AML-193 (cell line): Measurements from ENCODE around the gene INPP5D.
"Not testable (repeated sequence)": the region's sequence is repeated elsewhere in the genome, so short reads cannot be mapped to it uniquely, and the experiment has no call there.

Experiments
- DNase-seq, 2 experiments: peaks; one replicate each; lab custom pipeline; 2025; lab: John Stamatoyannopoulos, UW

INPP5D gene

GRCh38 chr2:233117811-233118647 is 57.9 kb downstream of the INPP5D start:
- no peak for DNase-seq

- no peak for DNase-seq
These were observed 58.5 kb downstream of the INPP5D start for GRCh38 chr2:233118648-233119000.

GRCh38 chr2:233119123-233119522 is 59.0 kb downstream of the INPP5D start:
- no peak for DNase-seq

GRCh38 chr2:233119806-233120205 is 59.7 kb downstream of the INPP5D start:
- DNase-seq: no peak

GRCh38 chr2:233120459-233120858 is 60.3 kb downstream of the INPP5D start:
- no peak for DNase-seq

GRCh38 chr2:233121856-233122255 is 61.7 kb downstream of the INPP5D start:
- DNase-seq: no peak

GRCh38 chr2:233122541-233122940 is 62.4 kb downstream of the INPP5D start:
- DNase-seq: no peak

GRCh38 chr2:233123576-233123975 is 63.4 kb downstream of the INPP5D start:
- not testable (repeated sequence) for DNase-seq

GRCh38 chr2:233124421-233125080 is 64.4 kb downstream of the INPP5D start:
- no peak for DNase-seq

GRCh38 chr2:233125455-233126065 is 65.4 kb downstream of the INPP5D start:
- DNase-seq: no peak

- no peak for DNase-seq
These were observed 69.3 kb downstream of the INPP5D start for GRCh38 chr2:233129351-233129978.

- DNase-seq: no peak
These were observed 69.9 kb downstream of the INPP5D start for GRCh38 chr2:233130024-233130423.

GRCh38 chr2:233130481-233131020 is 70.4 kb downstream of the INPP5D start:
- DNase-seq: no peak

- no peak for DNase-seq
These were observed 72.0 kb downstream of the INPP5D start for GRCh38 chr2:233131936-233132720.

GRCh38 chr2:233133239-233133638 is 73.1 kb downstream of the INPP5D start:
- DNase-seq: no peak

- no peak for DNase-seq
These were observed 75.3 kb downstream of the INPP5D start for GRCh38 chr2:233135421-233135820.

GRCh38 chr2:233137040-233137439 is 76.9 kb downstream of the INPP5D start:
- no peak for DNase-seq

- DNase-seq: no peak
These were observed 80.0 kb downstream of the INPP5D start for GRCh38 chr2:233140077-233140585.

- DNase-seq: no peak
These were observed 80.8 kb downstream of the INPP5D start for GRCh38 chr2:233140978-233141377.

- DNase-seq: no peak
These were observed 81.8 kb downstream of the INPP5D start for GRCh38 chr2:233141901-233142300.

GRCh38 chr2:233142355-233142897 is 82.3 kb downstream of the INPP5D start:
- DNase-seq: no peak
